Measurements from ENCODE around the gene IGF1R. TPM values are rescaled to one million over a fixed set of nuclear protein-coding genes. Genes with fewer than 3 reads are reported as not detected.

IGF1R gene
- total RNA-seq, 1 experiment from 2014 or later: 3.8 TPM

- no peak overlapping the region for H3K9ac ChIP-seq (ENCODE audit: low read length)
Measured at GRCh38 chr15:98720577-98721565, 72.5 kb downstream of the IGF1R start.

DNA sequence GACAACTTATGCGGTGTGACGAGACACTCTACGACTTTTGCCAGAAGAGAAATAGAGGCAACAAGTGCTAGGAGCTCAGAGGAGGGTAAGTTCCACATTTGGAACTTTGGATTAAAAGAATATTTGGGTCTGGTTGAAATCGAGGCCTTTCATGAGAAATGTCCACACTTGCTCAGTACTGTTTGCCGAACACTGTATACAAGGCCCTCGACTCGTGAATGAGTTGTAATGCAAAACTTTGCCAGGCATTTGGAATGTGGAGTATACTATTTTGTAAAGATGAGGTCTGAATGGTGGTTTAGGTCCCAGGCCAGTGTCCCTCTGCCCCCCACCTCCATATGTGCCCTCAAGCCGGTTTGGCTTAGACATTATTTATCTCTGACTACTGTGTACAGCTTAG, 73.9 kb downstream of the IGF1R start:
- no peak overlapping the region for H3K9ac ChIP-seq (ENCODE audit: low read length)
- H3K79me2 ChIP-seq (ENCODE audit: low read length): 0 out of 2 replicates have a peak, but pooled peaks cover 2% of the 10 kb centered on the region
- H3F3A ChIP-seq (ENCODE audit: low read length, unreplicated experiment): peaks cover 4% of the 10 kb centered on the region
- H3K9me2 ChIP-seq (replicated peaks; ENCODE audit: low read length): no peaks in the 10 kb centered on the region
- no peak for TF ChIP-seq EZH2phosphoT487 (IDR thresholded peaks at IDR 0.05; ENCODE audit: borderline replicate concordance, low read length)
- TF ChIP-seq EZH2 (IDR thresholded peaks at IDR 0.05; ENCODE audit: low read length, unreplicated experiment): no peak
- TF ChIP-seq, protein P1, sequence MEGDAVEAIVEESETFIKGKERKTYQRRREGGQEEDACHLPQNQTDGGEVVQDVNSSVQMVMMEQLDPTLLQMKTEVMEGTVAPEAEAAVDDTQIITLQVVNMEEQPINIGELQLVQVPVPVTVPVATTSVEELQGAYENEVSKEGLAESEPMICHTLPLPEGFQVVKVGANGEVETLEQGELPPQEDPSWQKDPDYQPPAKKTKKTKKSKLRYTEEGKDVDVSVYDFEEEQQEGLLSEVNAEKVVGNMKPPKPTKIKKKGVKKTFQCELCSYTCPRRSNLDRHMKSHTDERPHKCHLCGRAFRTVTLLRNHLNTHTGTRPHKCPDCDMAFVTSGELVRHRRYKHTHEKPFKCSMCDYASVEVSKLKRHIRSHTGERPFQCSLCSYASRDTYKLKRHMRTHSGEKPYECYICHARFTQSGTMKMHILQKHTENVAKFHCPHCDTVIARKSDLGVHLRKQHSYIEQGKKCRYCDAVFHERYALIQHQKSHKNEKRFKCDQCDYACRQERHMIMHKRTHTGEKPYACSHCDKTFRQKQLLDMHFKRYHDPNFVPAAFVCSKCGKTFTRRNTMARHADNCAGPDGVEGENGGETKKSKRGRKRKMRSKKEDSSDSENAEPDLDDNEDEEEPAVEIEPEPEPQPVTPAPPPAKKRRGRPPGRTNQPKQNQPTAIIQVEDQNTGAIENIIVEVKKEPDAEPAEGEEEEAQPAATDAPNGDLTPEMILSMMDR (conservative IDR thresholded peaks at IDR 0.05; ENCODE audit: low read depth, low read length): no peak
- H3K4me1 ChIP-seq (ENCODE audit: insufficient read depth, low read length): peaks cover 14% of the 10 kb centered on the region
- ChIA-PET POLR2A (ENCODE audit: unreplicated experiment) (no interaction called here), CTCF (no interaction called here)
- H3K27ac ChIP-seq (ENCODE audit: low read length): no peak overlapping the region
- H3K27me3 ChIP-seq (ENCODE audit: low read length): no peaks in the 10 kb centered on the region
- ATAC-seq: no peak
- H3K4me3 ChIP-seq (ENCODE audit: low read length): no peak overlapping the region
- H3K4me2 ChIP-seq (ENCODE audit: low read length): no peak overlapping the region
- no peak for DNase-seq
- H3K36me3 ChIP-seq (ENCODE audit: low read depth, low read length): no peaks in the 10 kb centered on the region
- no TSS peak for BruUV-seq (replicated peaks)
- H3K9me3 ChIP-seq (ENCODE audit: low read length): no peaks in the 10 kb centered on the region
- intact Hi-C loops (cut with micrococcal nuclease): no loop called here
- no peaks in the 10 kb centered on the region for H4K20me1 ChIP-seq (ENCODE audit: low read length)
- H2AFZ ChIP-seq (ENCODE audit: low read length): no peak overlapping the region

More at GRCh38 chr15:98720577-98721565, 72.5 kb downstream of the IGF1R start:
- no TSS peak for BruUV-seq (replicated peaks)
- H3K4me3 ChIP-seq (ENCODE audit: low read length): no peak overlapping the region
- H3K4me1 ChIP-seq (ENCODE audit: insufficient read depth, low read length): peaks cover under 1% of the 10 kb centered on the region; the same call in 1 of the 2 replicates
- no peak overlapping the region for H3K4me2 ChIP-seq (ENCODE audit: low read length)
- ChIA-PET CTCF (no interaction called here), POLR2A (ENCODE audit: unreplicated experiment) (no interaction called here)
- no peak overlapping the region for H3K27ac ChIP-seq (ENCODE audit: low read length)
- no peaks in the 10 kb centered on the region for H4K20me1 ChIP-seq (ENCODE audit: low read length)
- no peaks in the 10 kb centered on the region for H3K36me3 ChIP-seq (ENCODE audit: low read depth, low read length)
- DNase-seq (no peak), ATAC-seq (no peak)
- no peaks in the 10 kb centered on the region for H3F3A ChIP-seq (ENCODE audit: low read length, unreplicated experiment)
- intact Hi-C loops (cut with micrococcal nuclease): no loop called here
- no peaks in the 10 kb centered on the region for H3K9me3 ChIP-seq (ENCODE audit: low read length)
- peaks cover 8% of the 10 kb centered on the region; the same call in 1 of the 2 replicates for H3K79me2 ChIP-seq (ENCODE audit: low read length)
- no peaks in the 10 kb centered on the region for H3K9me2 ChIP-seq (replicated peaks; ENCODE audit: low read length)
- TF ChIP-seq, protein P1 (conservative IDR thresholded peaks at IDR 0.05; ENCODE audit: low read depth, low read length): no peak
- TF ChIP-seq EZH2phosphoT487 (IDR thresholded peaks at IDR 0.05; ENCODE audit: borderline replicate concordance, low read length) (no peak), EZH2 (IDR thresholded peaks at IDR 0.05; ENCODE audit: low read length, unreplicated experiment) (no peak)
- H3K27me3 ChIP-seq (ENCODE audit: low read length): no peaks in the 10 kb centered on the region
- H2AFZ ChIP-seq (ENCODE audit: low read length): no peak overlapping the region

DNA sequence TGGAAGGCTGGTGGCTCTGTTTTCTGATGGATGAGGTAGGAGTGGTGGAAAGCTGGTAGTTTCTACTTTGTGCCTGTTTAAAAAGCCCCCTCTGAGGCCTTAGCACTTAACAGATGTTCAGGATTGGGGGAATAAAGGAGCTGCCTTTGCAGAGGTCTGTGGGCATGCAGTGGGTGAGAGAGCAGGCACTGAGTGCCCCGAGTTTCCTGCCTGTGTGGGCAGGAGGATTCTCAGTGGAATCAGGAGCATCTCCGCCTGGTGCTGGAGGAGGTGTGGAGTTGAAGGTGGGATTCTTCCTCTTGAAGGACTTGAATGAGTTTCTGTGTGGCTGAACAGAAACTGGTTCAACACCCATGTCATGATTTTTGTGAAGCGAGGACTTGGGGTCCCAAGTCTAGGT, 74.3 kb downstream of the IGF1R start:
- H3K9me2 ChIP-seq (replicated peaks; ENCODE audit: low read length): no peaks in the 10 kb centered on the region
- no peaks in the 10 kb centered on the region for H3K27me3 ChIP-seq (ENCODE audit: low read length)
- H3K79me2 ChIP-seq (ENCODE audit: low read length): 0 out of 2 replicates have a peak, but pooled peaks cover 2% of the 10 kb centered on the region
- no peak for TF ChIP-seq EZH2 (IDR thresholded peaks at IDR 0.05; ENCODE audit: low read length, unreplicated experiment)
- TF ChIP-seq, protein P1 (conservative IDR thresholded peaks at IDR 0.05; ENCODE audit: low read depth, low read length): no peak
- no peak for TF ChIP-seq EZH2phosphoT487 (IDR thresholded peaks at IDR 0.05; ENCODE audit: borderline replicate concordance, low read length)
- CTCF ChIA-PET: no interaction called here
- H3K4me1 ChIP-seq (ENCODE audit: insufficient read depth, low read length): peaks cover 17% of the 10 kb centered on the region
- intact Hi-C loops (cut with micrococcal nuclease): no loop called here
- H3K27ac ChIP-seq (ENCODE audit: low read length): no peak overlapping the region
- DNase-seq: no peak
- H4K20me1 ChIP-seq (ENCODE audit: low read length): no peaks in the 10 kb centered on the region
- no peak overlapping the region for H2AFZ ChIP-seq (ENCODE audit: low read length)
- no peaks in the 10 kb centered on the region for H3K36me3 ChIP-seq (ENCODE audit: low read depth, low read length)
- no peak for ATAC-seq
- no peak overlapping the region for H3K9ac ChIP-seq (ENCODE audit: low read length)
- POLR2A ChIA-PET (ENCODE audit: unreplicated experiment): no interaction called here
- H3K4me2 ChIP-seq (ENCODE audit: low read length): no peak overlapping the region
- peaks cover 4% of the 10 kb centered on the region for H3F3A ChIP-seq (ENCODE audit: low read length, unreplicated experiment)
- BruUV-seq (replicated peaks): no TSS peak
- no peaks in the 10 kb centered on the region for H3K9me3 ChIP-seq (ENCODE audit: low read length)
- H3K4me3 ChIP-seq (ENCODE audit: low read length): no peak overlapping the region
